HG02973 (cell line): ENCODE measurements around the gene TGFB1.
"Not testable (repeated sequence)": the region's sequence is repeated elsewhere in the genome, so short reads cannot be mapped to it uniquely, and the experiment has no call there.

Experiments
- ATAC-seq: cut with Tn5 transposase; IDR thresholded peaks from one replicate; pipeline ENCODE4 v1.9.1; 2021; ENCODE audit warnings: moderate library complexity; ENCODE audit not compliant: unreplicated experiment

The TGFB1 gene

DNA sequence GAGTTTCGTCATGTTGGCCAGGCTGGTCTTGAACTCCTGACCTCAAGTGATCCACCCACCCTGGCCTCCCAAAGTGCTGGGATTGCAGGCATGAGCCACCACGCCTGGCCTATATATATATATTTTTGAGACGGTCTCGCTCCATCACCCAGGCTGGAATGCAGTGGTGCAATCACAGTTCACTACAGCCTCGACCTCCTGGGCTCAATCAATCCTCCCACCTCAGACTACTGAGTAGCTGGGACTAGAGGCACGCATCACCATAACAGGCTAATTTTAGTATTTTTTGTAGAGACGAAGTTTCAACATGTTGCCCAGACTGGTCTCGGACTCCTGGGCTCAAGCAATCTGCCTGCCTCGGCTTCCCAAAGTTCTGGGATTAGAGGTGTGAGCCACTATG lies 6.8 kb downstream of the TGFB1 start:
- not testable (repeated sequence) for ATAC-seq

DNA sequence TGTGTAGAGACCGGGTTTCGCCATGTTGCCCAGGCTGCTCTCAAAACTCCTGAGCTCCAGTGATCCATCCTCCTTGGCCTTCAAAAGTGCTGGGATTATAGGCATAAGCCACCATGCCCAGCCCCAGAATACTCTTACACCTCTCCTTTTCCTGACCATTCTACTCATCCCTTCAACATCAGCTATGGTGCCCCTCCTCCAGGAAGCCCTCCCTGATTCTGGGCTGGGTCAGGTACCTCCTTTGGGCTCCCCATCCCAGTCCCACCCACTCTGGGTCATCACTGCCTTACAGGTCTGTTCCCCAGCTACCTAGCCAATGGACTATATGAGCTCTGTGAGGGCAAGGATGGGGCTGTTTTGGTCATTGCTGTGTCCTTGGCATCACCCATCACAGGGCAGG lies 9.6 kb downstream of the TGFB1 start:
- no peak for ATAC-seq

DNA sequence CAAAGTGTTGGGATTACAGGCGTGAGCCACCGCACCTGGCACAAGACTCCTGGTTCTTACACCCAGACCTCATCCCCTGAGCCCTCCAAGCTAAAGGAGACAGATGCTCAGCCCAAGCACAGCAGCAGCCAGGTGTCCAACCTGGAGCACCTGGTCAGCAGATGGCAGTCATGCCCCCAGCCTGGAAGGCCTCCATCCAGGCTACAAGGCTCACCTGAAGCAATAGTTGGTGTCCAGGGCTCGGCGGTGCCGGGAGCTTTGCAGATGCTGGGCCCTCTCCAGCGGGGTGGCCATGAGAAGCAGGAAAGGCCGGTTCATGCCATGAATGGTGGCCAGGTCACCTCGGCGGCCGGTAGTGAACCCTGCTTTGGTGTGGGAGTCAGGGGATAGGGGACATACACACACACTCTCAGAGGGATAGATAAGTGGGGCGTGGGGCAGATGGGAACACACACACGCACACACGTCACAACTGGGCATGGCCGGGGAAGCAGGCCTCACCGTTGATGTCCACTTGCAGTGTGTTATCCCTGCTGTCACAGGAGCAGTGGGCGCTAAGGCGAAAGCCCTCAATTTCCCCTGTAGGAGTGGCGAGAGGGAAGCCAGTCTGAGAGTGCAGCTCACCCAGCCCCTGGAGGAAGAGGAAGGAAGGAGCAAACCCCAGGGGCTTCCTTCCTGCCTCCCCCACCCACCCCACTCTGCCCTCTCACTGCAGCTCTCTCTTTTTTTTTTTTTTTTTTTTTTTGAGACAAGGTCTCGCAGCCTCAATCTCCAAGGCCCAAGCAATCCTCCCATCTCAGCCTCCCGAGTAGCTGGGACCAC lies 11.8 kb downstream of the TGFB1 start:
- no peak for ATAC-seq

DNA sequence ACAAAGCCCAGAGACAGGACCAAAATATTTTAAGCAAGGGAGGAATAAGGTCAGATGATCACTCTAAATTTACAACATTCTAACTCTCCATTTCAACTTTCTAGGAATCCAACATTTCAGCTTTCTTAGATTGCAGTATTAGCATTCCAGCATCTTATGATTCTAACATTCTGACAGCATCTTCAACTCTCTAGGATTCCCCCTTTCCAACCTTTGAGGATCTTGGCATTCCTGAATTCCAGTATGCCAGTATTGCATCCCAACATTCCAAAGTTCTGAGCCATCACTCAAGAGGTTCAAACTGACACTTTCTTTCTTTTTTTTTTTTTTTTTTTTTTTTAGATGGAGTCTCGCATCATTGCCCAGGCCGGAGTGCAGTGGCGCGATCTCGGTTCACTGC lies 13.8 kb downstream of the TGFB1 start:
- no peak for ATAC-seq

DNA sequence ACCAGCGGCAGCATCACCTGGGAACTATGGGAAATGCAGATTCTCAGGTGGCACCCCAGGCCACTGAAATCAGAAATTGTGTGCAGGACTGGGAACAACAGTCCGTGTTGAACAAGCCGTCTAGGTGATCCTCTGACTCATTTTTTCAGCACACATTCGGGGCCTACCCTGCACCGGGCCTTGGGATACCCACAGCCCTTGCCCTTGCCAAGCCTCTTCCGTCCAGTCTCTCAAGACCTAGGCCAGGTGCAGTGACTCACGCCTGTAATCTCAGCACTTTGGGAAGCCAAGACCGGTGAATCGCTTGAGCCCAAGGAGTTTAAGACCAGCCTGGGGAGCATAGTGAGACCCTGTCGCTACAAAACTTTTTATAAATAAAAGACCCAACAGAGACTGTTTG lies 18.3 kb downstream of the TGFB1 start:
- no peak for ATAC-seq

DNA sequence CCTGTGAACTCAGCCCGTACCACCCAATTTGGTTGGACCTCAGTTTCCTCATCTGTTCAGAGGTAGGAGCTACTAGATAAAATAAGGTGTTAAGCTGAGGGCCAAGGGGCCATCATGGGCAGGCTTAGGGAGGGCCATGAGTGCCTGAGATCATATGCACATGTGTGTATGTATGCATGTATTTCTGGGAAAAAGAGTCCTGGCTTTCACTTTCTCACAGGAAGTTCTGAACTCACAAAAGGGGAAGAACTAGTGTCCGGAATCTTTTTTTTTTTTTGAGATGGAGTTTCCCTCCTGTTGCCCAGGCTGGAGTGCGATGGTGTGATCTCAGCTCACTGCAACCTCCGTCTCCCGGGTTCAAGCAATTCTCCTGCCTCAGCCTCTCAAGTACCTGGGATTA lies 18.9 kb downstream of the TGFB1 start:
- no peak for ATAC-seq

DNA sequence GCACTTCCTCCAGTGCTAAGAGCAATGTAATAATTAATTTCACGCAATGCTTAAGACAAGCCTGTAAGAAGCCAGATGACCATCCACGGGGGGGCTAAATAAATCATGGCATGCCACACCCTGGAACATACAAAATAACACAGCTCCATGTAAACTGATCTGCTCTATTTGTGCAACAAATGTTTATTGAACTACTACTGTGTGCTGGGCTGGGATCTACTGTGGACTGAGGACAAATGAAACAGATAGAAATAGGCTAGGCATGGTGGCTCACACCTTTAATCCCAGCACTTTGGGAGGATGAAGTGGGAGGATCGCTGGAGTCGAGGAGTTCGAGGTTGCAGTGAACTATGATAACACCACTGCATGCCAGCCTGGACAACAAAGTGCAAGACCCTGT lies 21.3 kb downstream of the TGFB1 start:
- no peak for ATAC-seq

DNA sequence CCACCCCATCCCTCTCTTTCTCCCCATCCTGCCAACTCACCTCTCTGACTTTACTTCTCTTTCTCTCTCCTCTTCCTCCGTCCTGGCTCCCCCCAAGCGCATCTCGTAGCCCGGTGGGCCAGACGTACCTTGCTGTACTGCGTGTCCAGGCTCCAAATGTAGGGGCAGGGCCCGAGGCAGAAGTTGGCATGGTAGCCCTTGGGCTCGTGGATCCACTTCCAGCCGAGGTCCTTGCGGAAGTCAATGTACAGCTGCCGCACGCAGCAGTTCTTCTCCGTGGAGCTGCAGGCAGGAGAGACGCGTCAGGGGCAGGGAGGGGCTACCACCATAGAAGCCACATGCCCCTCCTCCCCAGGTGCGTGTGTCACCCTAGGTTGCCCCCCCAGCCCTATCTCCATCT lies 21.7 kb downstream of the TGFB1 start:
- ATAC-seq, result no peak

DNA sequence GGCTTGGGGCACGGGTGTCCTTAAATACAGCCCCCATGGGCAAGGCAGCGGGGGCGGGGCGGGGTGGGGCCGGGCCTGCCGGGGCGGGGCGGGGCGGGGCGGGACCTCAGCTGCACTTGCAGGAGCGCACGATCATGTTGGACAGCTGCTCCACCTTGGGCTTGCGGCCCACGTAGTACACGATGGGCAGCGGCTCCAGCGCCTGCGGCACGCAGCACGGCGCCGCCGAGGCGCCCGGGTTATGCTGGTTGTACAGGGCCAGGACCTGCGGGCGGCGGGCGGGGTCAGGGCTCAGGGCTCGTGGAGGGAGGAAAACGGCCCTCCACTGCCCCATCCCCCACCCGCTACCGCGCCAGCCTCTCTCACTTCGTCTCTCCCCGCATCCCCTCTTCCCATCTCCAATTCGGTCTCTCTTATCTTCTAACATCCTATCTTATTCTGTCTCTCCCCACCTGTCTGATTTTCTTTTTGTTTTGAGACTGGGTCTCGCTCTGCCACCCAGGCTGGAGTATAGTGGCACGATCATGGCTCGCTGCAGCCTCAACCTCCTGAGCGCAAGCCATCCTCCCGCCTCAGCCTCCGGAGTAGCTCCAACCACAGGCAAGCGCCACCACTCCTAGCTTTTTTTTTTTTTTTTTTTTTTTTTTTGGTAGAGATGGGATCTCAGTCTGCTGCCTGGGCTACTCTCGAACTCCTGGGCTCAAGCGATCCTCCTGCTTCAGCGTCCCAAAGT lies 22.6 kb downstream of the TGFB1 start:
- no peak for ATAC-seq

DNA sequence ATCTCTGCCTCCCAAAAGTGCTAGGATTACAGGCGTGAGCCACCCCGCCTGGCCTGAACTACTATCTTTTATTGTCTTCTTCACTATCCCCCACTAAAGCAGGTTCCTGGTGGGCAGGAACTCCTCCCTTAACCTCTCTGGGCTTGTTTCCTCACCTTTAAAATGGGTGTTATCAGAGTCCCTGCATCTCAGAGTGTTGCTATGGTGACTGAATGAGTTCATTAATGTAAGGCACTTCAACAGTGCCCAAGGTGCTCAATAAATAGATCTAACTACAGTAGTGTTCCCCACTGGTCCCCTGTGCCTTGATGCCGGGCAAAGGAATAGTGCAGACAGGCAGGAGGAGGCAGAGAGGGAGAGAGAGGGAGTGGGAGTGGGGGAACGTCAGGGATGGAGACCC lies 23.2 kb downstream of the TGFB1 start:
- no peak for ATAC-seq

DNA sequence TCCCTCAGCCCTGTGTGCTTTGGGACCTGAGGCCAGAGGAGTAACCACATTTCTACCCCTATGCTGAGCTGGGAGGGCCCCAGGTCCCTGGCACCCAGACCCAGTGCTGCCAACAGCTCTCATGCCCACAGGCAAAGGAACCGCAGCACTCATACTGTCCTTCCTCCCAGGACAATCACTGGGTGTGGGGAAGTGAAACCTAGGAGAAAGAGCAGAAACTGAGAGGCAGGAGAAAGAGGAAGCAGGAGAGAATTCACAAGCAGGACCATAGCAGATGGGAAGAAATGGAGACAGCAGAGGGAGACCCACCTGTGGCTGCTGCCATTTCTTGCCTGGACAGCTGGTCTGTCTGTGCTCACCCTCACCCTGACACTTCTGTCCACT lies 24.9 kb downstream of the TGFB1 start:
- no peak for ATAC-seq

DNA sequence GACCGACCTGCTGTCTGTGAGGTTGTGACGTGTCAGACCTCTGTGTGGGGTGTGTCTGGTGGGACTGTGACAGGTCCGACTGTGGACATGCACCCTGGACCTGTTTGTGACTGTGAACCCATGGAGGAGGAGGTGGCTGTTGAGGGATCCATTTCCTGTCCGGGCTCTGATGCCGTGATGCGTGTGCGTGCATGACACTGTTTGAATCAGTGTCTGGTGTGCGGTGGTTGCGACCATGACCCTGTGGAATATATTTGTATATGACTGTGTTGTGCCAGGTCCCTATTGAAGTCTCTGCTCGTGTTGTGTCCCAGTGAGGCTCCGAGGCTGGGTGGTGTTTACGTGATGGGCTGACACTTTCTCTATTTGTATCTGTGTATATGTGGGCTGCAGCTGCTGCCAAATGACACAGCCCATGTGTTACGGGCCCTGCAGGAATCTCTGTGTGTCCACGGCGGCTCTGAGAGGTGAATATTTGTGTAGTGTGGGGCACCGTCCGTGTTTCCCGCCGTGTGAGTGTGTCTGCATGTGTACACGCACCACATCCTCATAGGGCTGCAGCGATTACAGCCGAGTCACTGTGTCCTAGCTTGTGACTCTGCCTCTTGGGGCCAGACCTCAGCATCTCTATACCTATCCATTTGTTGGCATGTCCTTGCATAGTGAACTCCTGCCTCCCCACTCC lies 25.4 kb downstream of the TGFB1 start:
- peak; percentile 14 for ATAC-seq

DNA sequence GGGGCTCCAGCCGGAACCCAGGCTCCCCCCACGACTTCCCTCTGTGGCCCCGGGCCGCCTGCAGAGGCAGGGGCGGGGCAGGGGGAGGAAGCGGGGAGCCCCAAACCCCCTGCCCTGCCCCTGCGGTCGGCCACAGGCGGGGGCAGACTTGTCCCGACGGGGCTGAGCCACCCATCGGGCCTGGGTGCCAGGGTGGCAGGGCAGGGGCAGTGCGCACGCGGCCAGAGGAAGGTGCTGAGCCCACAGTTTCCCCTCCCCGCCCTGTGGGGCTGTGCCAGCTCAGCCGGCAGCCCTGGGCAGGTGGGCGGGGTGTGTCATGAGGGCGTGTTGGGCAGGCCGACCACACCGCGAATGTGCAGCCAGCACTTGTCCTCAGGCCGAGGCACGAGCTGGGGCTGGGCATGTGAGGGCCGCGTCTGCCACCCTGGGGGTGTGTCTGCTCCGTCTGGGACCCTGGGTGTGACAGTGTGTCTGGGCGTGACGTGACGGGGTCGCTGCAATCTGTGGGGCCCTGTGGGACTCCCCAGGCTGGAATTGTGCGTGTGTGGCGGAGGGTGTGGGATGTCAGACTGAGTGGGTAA lies 26.1 kb downstream of the TGFB1 start:
- peak; percentile 43 for ATAC-seq

DNA sequence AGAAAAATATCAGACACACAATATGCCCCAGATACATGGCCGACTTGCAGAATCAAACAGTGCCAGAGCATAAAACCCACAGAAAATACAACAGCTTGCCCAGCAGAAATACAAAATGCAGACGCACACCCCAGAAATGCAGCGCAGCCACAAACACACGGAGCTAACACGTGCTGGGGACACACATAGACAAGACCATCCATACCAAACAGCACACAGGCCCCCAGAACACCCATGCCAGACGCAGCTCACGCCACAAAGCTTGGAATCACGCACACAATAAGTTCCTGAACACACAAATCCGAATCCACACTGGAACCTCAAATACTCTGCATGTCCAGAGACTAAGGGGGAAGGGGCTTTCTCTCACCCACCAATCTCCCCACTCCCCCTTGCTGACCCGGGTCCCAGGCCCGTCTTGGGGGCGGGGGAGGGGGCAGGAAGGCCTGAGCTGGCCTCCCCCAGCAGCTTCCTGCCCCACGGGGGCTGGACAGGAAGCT lies 26.6 kb downstream of the TGFB1 start:
- no peak for ATAC-seq

DNA sequence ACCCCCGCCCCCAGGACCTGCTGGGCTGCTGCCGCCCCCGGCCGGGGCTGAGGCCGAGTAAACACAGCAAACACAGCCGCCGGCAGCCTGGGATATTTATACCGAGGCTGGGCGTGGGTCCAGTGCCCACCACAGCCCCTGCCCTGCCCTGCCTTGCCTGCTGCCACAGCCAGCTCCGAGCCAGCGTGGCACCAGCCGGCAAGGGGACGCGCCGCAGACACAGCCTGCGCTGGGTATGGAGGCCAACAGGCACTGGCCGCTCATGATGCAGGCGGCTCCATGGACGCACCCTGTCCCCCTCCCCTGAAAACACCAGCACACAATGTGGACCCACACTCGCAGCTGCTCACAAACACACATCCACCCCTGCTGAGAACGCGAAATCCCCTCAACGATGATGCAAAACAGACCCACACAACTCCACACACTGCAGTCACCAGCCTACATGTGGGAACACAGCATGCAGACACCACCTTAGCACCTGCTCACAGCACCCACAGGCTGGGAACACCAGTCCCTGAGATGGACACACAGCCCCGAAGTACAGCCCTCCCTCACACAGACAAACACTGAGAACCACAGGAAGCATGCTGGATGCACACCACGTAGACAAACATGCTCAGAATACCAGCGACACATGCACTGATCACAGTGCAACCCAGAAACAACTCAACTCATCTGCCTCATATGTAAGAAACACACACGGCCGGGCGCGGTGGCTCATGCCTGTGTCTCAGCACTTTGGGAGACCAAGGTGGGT lies 27.6 kb downstream of the TGFB1 start:
- no peak for ATAC-seq

DNA sequence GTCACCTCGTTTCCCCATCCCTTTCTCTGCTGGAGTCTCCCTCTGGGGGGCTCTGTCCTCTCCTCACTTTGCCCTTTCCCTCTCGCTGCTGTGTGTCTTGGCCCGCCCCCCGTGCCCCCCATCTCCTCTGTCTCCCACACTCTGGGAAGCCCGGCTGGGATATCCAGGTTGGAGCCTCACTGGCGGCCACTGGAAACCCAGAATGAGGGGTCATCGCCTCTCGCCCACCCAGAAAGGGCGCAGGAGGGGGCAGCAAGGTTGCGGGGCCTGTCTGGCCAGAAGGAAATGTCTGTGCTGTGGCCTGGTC lies 28.1 kb downstream of the TGFB1 start:
- no peak for ATAC-seq

DNA sequence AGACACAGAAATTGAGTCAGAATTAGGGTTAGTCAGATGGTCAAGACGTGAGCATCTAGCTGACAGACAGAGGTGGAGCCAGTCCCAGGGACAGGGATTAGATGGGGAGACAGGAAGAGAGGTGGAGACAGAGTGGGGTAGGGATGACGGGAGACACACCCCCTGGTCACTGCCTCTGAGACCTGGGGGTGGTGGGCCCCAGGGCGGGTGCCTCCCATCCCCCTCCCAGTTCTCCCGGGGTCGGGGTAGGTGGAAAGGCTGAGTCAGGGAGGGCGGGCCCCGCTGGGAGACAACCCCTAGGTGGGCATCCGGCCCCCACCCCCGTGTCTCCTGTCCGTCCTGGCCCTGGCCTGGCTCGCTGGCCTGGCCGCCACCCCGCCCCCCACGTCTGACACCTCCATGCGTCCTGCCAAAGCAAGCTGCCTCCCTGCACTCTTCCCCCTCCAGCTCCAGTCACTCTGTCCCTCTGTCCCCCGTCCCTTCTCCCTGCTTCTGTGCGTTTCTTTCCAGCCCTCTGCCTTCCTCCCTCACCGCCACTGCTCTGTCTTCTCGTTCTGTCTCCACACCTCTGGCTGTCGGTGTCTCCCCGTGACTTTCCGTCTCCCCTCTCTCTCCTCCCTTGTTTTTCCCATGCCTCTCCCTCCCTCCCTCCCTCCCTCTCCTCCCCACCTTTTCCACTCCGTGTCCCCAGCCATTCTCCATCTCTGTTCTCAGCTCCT lies 28.6 kb downstream of the TGFB1 start:
- ATAC-seq, result no peak

DNA sequence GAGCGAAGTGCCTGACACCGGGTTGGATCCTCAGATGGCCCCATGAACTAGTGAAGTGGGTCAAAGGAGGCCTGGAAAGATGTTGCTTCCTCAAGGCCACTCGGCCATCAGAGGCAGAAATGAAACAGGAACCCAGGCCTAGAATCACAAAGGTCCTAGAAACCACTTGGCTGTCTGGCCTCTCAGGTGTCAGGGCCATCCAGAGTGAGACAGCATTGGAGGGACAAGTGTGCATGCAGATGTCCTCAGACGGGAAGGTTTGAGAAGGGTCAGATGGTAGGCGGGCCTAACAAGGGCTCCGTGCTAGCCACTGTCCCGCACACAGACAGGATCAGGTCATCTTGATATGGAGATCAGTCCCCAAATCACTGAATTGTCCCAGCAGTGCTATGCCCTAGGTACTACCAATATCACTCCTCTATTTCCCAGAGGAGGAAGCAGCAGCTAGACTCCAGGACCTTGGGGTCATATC lies 29.5 kb downstream of the TGFB1 start:
- no peak for ATAC-seq

DNA sequence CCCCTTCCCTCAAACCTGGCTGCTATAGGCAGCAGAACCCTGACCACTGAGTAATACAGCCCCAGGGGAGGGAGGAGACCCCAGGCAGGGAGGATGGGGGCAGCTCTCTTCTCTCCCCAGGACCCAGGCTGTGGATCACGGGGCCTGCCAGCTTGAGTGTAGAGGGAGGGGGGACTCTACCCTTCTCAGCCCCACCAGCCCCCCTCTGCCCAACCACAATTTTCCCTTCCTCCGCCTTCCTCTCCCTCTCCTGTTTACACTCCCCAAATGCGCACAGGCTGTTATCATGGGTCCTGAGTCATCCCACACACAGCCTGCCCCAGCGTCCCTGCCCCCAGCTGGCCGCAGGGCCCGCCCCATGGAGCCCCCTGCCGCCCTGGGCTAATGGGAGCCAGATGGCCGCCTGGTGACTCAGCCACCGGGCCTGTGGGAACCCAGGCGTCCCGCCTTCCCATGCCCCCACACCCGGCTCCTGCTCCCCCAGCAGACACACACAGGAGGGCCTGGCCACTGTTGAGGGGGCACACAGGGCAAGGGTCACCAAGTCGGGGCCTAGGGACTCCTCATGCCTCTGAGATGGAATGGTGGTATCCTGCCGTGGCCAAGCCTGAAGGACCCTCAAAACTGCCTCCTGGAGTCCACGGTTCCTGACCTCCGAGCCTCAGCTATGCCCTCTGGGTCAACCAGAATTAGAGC lies 30.1 kb downstream of the TGFB1 start:
- ATAC-seq, result no peak

DNA sequence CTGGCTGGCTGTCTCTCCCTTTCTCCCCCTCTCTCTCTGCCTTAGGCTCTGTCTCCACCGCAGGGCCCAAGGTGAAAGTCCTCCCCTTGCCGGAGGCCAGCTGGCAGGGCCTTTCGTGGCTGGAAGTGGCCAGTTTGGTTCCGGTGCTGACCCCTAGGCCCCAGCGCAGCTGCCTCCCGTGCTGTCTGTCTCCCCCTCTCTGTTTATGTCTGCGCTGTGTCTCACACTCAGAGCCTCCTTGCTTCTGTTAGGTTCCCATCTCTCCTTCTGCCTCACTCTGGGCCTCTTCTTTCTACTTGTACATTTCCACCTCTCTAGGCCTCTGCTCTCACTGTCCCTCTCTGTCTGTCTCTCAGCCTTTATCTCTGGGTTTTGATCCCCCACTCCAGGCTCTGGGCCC lies 30.7 kb downstream of the TGFB1 start:
- ATAC-seq, result no peak
